H1 (cell line): Measurements from ENCODE around the gene GMPR. TPM values are rescaled to one million over a fixed set of nuclear protein-coding genes. Genes with fewer than 3 reads are reported as not detected.

Source experiments
- BACH1 ChIP-seq: IDR thresholded peaks from 2 replicates; pipeline ENCODE4 v1.6.1; 2012; ENCODE audit warnings: low read length, improper control_type of control experiment
- BRCA1 ChIP-seq: IDR thresholded peaks from 2 replicates; pipeline ENCODE4 v1.6.1; 2012; ENCODE audit warnings: low read depth, low read length, improper control_type of control experiment
- CHD7 ChIP-seq: fragments of 300-600 bp; sonication (generic); IDR thresholded peaks from 2 replicates; pipeline ENCODE4 v1.7.1; 2012; ENCODE audit warnings: low read length, moderate library complexity, mild to moderate bottlenecking, inconsistent platforms; ENCODE audit not compliant: insufficient replicate concordance
- E2F6 ChIP-seq: IDR thresholded peaks from 2 replicates; pipeline ENCODE4 v1.6.1; 2012; ENCODE audit warnings: inconsistent platforms
- EGR1 ChIP-seq: IDR thresholded peaks from 2 replicates; pipeline ENCODE4 v1.6.1; 2011; ENCODE audit warnings: low read depth, low read length, borderline replicate concordance
- FOSL1 ChIP-seq: IDR thresholded peaks from 2 replicates; pipeline ENCODE4 v1.6.1; 2011; ENCODE audit warnings: mild to moderate bottlenecking, low read depth, low read length, moderate library complexity; ENCODE audit not compliant: insufficient read depth
- HDAC6 ChIP-seq: IDR thresholded peaks from one replicate; pipeline ENCODE4 v1.7.1; 2012; ENCODE audit warnings: low read depth, mild to moderate bottlenecking, inconsistent platforms, low read length, moderate library complexity
- KDM1A ChIP-seq: fragments of 200-600, 300-600 bp; sonication (generic); IDR thresholded peaks from 2 replicates; pipeline ENCODE4 v1.7.1; 2016; ENCODE audit warnings: mild to moderate bottlenecking, low read length, borderline replicate concordance
- RBBP5 ChIP-seq: IDR thresholded peaks from 2 replicates; pipeline ENCODE4 v1.7.1; 2012; ENCODE audit warnings: low read depth, mild to moderate bottlenecking, inconsistent platforms, low read length, moderate library complexity, borderline replicate concordance
- SIRT6 ChIP-seq: IDR thresholded peaks from one replicate; pipeline ENCODE4 v1.7.1; 2012; ENCODE audit warnings: low read length, inconsistent platforms
- TAF1 ChIP-seq: IDR thresholded peaks from 2 replicates; pipeline ENCODE4 v1.6.1; 2011; ENCODE audit warnings: mild to moderate bottlenecking, low read depth, low read length
- polyA plus RNA-seq, 7 experiments: library from polyadenylated mRNA; depleted of rRNA in 3 of 7; stranded (reverse) in 5 of 7; unstranded in 2 of 7; fragments of >200 nt in 5 of 7; fragments of 200-250 nt in 2 of 7; gene quantifications; 1 replicate in 5 of 7; 2 replicates in 1 of 7; 4 replicates in 1 of 7; pipeline versions ENCODE4 v1.2.1 to v1.2.3, GENCODE V29; 2011 to 2013; ENCODE audit warnings: missing spikeins in 2 of 7, mixed read lengths in 2 of 7
- total RNA-seq: library from RNA; stranded (reverse); fragmentation: NEBNext Ultra II Directional; extraction: Animal tissue kit (Norgen Biotek cat#: 25700); gene quantifications from 2 replicates; pipeline ENCODE4 v1.2.1, GENCODE V29; 2021

GMPR gene
- total and polyA plus RNA-seq, 2 of the 8 experiments (the other 6 are each of a cell fraction or from before 2014, with no cell fraction given): 0.99 to 1.2 TPM

- TF ChIP-seq CHD7 (no peak), SIRT6 (no peak), BRCA1 (no peak), TAF1 (no peak), RBBP5 (no peak), HDAC6 (no peak), E2F6 (no peak), BACH1 (no peak), FOSL1 (no peak), KDM1A (no peak), EGR1 (no peak)
Observed at GRCh38 chr6:16271428-16271827, 33.0 kb downstream of the GMPR start (continued).
